Right atrium auricular region (tissue), 2 donors: ENCODE data around the gene C5. TPM values are rescaled to one million over a fixed set of nuclear protein-coding genes. Genes with fewer than 3 reads are reported as not detected.

ENCODE experiments used
- DNase-seq: peaks from one replicate; pipeline ENCODE4 v3.0.0-alpha.2; 2019; ENCODE audit warnings: low spot score
- H3K27ac ChIP-seq, 2 donors: fragments of 200-600 bp; sonication (generic); 1 replicate in 1 of 2; 2 replicates in 1 of 2; pipeline ENCODE4 v1.5.1; 2016 to 2019
- H3K27me3 ChIP-seq, 2 donors: fragments of 200-600 bp; sonication (generic); one replicate each; pipeline versions ENCODE4 v1.5.1 to v1.6.0; 2017 to 2019
- H3K36me3 ChIP-seq: fragments of 200-600 bp; sonication (generic); one replicate; pipeline ENCODE4 v1.5.1; 2016
- H3K4me1 ChIP-seq, 2 donors: fragments of 200-600 bp; sonication (generic); one replicate each; pipeline versions ENCODE4 v1.5.1 to v1.6.0; 2017 to 2019
- H3K4me3 ChIP-seq, 2 donors: fragments of 200-600 bp; sonication (generic); 1 replicate in 1 of 2; 2 replicates in 1 of 2; pipeline ENCODE4 v1.5.1; 2017 to 2019; ENCODE audit warnings: mild to moderate bottlenecking in 1 of 2, moderate library complexity in 1 of 2
- H3K9me3 ChIP-seq, 2 donors: fragments of 200-600 bp; sonication (generic); one replicate each; pipeline ENCODE4 v1.5.1; 2019
- total RNA-seq, 2 donors: library from RNA; depleted of rRNA; stranded (reverse); fragments of >200 nt; gene quantifications; one replicate each; pipeline ENCODE4 v1.1.0, GENCODE V29; 2016
- TF ChIP-seq, protein P1 (sequence below), 2 donors: fragments of 200-600 bp; sonication (generic); IDR thresholded peaks; one replicate each; pipeline ENCODE4 v1.5.1; 2019; ENCODE audit warnings: antibody characterized with exemption in 2 of 2

C5 gene
- total RNA-seq, 2 donors from 2014 or later = 0.82 to 1.1 TPM

DNA sequence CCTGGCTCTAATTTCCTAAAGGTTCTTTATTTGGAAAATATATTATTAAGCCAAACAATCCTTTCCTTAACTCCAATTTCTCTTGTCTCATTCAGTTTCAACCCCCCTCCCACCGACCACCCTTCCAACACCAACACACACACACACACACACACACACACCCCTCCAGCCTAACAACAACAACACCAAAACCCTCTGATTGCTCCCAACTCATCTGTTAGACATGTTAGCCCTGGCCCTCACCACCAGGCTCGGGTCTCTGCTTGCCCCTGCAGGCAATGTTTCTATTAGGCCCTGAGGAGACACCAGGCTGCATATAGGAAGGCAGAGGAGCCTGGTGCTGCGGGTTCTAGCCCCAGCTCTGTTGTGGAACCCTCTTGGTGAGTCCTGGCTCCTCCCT, 105.1 kb downstream of the C5 start:
- no peak overlapping the region for H3K4me3 ChIP-seq
- H3K4me1 ChIP-seq = peaks cover 0 to 7% of the 10 kb centered on the region in 2 donors
- no peaks in the 10 kb centered on the region for H3K27me3 ChIP-seq
- TF ChIP-seq, protein P1, sequence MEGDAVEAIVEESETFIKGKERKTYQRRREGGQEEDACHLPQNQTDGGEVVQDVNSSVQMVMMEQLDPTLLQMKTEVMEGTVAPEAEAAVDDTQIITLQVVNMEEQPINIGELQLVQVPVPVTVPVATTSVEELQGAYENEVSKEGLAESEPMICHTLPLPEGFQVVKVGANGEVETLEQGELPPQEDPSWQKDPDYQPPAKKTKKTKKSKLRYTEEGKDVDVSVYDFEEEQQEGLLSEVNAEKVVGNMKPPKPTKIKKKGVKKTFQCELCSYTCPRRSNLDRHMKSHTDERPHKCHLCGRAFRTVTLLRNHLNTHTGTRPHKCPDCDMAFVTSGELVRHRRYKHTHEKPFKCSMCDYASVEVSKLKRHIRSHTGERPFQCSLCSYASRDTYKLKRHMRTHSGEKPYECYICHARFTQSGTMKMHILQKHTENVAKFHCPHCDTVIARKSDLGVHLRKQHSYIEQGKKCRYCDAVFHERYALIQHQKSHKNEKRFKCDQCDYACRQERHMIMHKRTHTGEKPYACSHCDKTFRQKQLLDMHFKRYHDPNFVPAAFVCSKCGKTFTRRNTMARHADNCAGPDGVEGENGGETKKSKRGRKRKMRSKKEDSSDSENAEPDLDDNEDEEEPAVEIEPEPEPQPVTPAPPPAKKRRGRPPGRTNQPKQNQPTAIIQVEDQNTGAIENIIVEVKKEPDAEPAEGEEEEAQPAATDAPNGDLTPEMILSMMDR (IDR thresholded peaks at IDR 0.05) = no peak
- H3K27ac ChIP-seq = no peak overlapping the region
- no peaks in the 10 kb centered on the region for H3K9me3 ChIP-seq
- no peaks in the 10 kb centered on the region for H3K36me3 ChIP-seq
- DNase-seq = no peak

DNA sequence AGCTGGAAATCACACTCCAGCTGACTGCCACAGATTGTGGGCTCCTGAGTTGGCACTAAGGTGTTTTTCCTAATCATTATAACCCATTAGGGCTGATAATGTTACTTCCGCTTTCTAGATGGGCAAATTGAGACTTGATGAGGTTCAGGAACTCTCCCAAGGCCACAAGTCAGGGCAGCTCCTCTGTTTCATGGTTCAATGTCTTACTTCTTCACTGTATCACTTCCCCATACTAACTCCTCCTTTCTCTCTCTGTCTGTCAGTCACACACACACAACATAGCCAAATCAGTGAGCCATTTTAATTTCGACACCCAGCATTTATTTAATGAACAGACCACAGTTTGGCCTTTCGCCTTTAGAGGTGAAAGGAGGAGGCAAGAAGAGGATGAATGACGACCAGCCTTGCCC, 105.6 kb downstream of the C5 start:
- TF ChIP-seq, protein P1 (IDR thresholded peaks at IDR 0.05) = no peak
- H3K9me3 ChIP-seq = no peaks in the 10 kb centered on the region
- H3K4me1 ChIP-seq = peaks cover 0 to 7% of the 10 kb centered on the region in 2 donors
- no peaks in the 10 kb centered on the region for H3K27me3 ChIP-seq
- no peak overlapping the region for H3K27ac ChIP-seq
- no peak for DNase-seq
- no peak overlapping the region for H3K4me3 ChIP-seq
- no peaks in the 10 kb centered on the region for H3K36me3 ChIP-seq

DNA sequence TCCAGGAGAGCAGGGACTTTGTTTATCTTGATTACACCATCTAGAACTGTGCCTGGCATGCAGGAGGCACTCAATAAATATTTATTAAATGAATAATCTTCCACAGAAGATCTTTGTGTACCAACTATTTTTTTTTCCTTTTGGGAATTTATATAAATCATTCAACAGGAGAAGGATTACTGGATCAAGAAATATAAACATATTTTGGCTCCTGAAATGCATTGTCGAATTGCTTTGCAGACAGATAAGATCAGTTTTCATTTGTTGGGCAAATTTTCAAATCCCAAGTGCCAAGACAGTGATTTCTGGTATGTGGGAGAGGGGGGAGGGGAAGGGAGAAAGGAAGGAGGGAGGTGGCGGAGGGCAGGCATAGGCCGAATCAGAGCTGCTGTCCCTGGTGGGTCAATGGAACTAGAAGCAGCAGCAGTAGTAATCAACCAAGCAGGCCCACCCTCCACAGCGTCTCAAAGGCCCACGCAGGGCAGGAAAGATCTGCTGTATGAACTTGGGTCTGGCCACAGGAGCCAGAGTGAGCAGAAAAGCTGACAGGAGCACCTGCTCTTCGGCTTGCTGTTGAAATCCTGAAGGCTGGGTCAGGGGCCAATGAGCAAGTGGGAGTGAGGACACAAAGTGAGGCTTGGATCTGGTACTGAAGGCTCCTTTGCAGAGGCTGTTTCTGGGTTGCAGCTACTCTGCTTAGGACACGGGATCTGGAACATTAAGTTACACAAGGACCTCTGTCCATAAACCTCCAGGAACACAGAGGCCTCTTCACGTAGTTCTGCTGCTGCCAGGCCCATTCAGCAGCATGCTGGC, 107.7 kb downstream of the C5 start:
- TF ChIP-seq, protein P1 (IDR thresholded peaks at IDR 0.05) = no peak
- no peaks in the 10 kb centered on the region for H3K36me3 ChIP-seq
- no peak for DNase-seq
- H3K27me3 ChIP-seq = no peaks in the 10 kb centered on the region
- peaks cover 0 to 12% of the 10 kb centered on the region in 2 donors for H3K4me1 ChIP-seq
- H3K4me3 ChIP-seq = no peak overlapping the region
- H3K27ac ChIP-seq = peak overlapping the region; percentile 41 to 46
- no peaks in the 10 kb centered on the region for H3K9me3 ChIP-seq

DNA sequence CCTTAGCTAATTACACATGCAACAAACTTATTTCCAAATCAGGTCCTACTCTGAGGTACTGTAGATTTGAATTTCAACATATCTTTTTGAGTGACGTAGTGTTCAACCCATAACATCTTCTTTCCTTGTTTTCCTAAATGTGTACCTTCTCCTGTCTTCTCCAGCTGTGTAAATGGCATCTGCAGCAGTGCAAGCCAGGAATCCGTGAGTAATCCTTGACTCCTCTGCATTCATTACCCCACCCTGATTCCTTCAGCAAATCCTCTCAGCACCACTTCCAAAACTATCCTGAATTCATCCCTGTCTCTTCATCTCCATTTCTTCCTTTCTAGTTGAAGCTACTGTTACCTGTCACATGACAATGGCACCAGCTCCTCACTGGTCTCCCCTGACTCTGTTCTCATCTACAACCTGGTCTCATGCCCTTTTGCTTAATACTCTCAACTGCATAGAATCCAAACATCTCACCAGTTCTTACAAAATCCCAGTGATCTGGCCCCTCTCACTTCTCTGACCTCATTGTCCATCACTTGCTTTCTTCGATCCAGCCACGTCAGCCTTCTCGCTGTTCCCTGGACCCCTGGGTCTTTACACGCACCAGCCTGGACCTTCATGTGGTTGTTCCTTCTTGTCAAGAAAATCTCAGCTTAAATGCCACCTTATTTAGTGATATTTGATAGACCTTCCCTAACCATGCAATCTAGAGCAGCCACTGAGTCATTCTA, 108.9 kb downstream of the C5 start:
- DNase-seq = no peak

DNA sequence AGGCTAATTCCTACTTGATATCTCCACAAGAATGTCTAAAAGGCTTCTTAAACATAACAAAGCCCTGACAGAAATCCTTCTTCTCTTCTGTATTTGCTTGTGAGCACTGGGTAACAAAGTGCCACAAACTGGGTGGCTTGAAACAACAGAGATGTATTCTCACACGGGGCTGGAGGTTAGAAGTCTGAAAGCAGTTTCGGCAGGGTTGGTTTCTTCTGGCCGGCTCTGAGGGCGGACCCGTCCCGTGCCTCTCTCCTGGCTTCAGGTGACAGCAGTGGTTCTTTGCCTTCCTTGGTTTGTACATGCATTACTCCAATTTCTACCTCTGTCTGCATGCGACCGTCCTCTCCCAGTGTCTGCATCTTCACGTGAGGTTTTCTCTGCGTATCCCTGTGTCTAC, 109.5 kb downstream of the C5 start:
- no peaks in the 10 kb centered on the region for H3K9me3 ChIP-seq
- TF ChIP-seq, protein P1 (IDR thresholded peaks at IDR 0.05) = no peak
- H3K27ac ChIP-seq = peak overlapping the region in 1 of 2 donors; percentile 18
- H3K36me3 ChIP-seq = no peaks in the 10 kb centered on the region
- no peak overlapping the region for H3K4me3 ChIP-seq
- H3K27me3 ChIP-seq = no peaks in the 10 kb centered on the region
- peaks cover 0 to 25% of the 10 kb centered on the region in 2 donors for H3K4me1 ChIP-seq
- no peak for DNase-seq

More for the DNA sequence above, 108.9 kb downstream of the C5 start:
- H3K36me3 ChIP-seq = no peaks in the 10 kb centered on the region
- no peaks in the 10 kb centered on the region for H3K27me3 ChIP-seq
- peak overlapping the region; percentile 18 to 62 for H3K27ac ChIP-seq
- H3K4me3 ChIP-seq = no peak overlapping the region
- TF ChIP-seq, protein P1 (IDR thresholded peaks at IDR 0.05) = no peak
- H3K9me3 ChIP-seq = no peaks in the 10 kb centered on the region
- H3K4me1 ChIP-seq = peaks cover 0 to 19% of the 10 kb centered on the region in 2 donors
